Adrenal gland (tissue), 5 donors: ENCODE measurements around the gene TMEM38A.

Experiments
- CTCF ChIP-seq, 6 experiments: fragments of 450-650 bp in 4 of 6; fragments of 200-600 bp in 2 of 6; sonication (generic) in 1 of 6; IDR thresholded peaks; 1 replicate in 5 of 6; 2 replicates in 1 of 6; pipeline versions ENCODE4 v1.5.1 to v1.8.0; 2016 to 2021; ENCODE audit warnings: antibody characterized with exemption in 6 of 6, mild to moderate bottlenecking in 2 of 6, moderate library complexity in 1 of 6
- POLR2A ChIP-seq, 2 donors: fragments of 450-650 bp; IDR thresholded peaks; one replicate each; pipeline ENCODE4 v1.6.1; 2017; ENCODE audit warnings: antibody characterized with exemption in 2 of 2, mild to moderate bottlenecking in 2 of 2, moderate library complexity in 1 of 2
- donor health status: DM: no; HTN: no; CAD: no.

GRCh38 chr19:16650821-16651220, 10.1 kb upstream of the TMEM38A start:
- TF ChIP-seq CTCF (IDR thresholded peaks at IDR 0.05) (no peak), POLR2A (IDR thresholded peaks at IDR 0.05) (no peak)
